Measurements from ENCODE around the gene AGK.

- no peak for TF ChIP-seq EZH2 (IDR thresholded peaks at IDR 0.05; ENCODE audit: insufficient read depth, poor library complexity, severe bottlenecking)
- no peak for TF ChIP-seq EZH2phosphoT487 (IDR thresholded peaks at IDR 0.05; ENCODE audit: insufficient read depth, low read depth)
Measured at GRCh38 chr7:141702047-141702567, 150.9 kb downstream of the AGK start, which contains the start of gene DENND11.
